IPS DF 4.7 (cell line): ENCODE results near the gene AADAC.
"Not testable (repeated sequence)": the region's sequence is repeated elsewhere in the genome, so short reads cannot be mapped to it uniquely, and the experiment has no call there.

Experiments
- DNase-seq: peaks from one replicate; pipeline ENCODE4 v3.0.0-alpha.2; 2013; ENCODE audit warnings: low spot score; ENCODE audit errors: extremely low read depth

The AADAC gene, protein sequence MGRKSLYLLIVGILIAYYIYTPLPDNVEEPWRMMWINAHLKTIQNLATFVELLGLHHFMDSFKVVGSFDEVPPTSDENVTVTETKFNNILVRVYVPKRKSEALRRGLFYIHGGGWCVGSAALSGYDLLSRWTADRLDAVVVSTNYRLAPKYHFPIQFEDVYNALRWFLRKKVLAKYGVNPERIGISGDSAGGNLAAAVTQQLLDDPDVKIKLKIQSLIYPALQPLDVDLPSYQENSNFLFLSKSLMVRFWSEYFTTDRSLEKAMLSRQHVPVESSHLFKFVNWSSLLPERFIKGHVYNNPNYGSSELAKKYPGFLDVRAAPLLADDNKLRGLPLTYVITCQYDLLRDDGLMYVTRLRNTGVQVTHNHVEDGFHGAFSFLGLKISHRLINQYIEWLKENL

DNA sequence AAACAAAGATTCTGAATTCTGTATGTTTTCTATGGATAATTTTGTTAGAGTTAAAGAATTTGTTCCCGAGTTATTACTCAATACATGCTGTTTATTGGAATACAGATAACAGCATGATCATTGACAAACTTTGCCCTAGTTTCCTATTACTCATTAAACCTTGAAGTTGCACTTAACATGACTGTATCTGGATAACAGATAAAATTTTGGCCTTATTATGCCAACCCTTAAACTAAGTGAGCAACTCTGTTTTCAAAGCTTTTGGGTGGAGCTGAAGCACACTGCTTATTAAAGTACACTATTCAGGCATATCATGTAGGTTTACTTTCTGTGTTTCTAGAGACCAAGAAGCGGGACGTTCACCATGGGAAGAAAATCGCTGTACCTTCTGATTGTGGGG lies at the start of gene AADAC:
Gene AADAC, plus strand, starts transcription at position 318 of the 400 bp plus-strand sequence. Its CDS starts 47 bp downstream, at position 365.
- DNase-seq = no peak

DNA sequence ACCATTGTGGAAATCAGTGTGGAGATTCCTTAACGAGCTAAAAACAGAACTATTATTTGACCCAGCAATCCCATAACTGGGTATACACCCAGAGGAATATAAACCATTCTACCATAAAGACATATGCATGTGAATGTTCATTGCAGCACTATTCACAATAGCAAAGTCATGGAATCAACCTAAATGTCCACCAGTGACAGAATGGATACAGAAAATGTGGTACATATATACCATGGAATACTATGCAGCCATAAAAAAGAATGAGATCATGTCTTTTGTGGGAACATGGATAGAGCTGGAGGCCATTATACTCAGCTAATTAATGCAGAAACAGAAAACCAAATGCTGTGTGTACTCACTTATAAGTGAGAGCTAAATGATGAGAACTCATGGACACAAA lies 49.2 kb upstream of the AADAC start:
- not testable (repeated sequence) for DNase-seq

DNA sequence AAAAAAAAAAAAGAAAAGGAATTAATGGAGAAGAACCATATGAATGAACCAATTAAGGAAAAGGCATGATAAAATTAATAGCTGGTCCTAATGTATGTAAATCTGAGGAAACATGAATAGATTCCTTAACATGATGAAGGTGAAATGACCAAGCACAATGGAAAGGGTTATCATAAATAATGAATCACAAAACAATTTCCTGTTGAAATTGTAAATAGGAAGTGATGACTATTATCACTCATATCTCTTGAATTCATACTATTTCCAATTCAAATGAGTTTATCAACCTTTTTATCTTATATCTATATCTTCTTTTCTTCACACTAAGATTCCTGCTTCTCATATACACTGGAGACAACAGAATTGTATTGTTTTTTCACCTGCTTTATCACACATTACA lies 48.2 kb upstream of the AADAC start:
- DNase-seq = no peak

DNA sequence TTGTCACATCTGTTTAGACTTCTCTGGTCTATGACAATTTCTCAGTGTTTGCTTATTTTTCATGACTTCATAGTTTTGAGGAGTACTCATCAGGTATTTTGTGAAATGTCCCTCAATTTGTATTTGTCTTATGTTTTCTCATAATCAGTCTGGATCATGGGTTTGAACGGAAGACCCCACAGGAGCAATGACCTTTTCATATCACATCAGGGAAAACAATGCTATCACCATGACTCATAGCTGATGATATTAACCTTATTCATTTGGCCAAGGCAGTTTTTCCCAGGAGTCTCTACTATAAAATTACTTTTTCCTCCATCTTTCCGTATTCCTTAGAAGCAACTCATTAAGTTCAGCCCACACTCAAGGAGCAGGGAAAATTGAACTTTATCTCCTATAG lies 47.5 kb upstream of the AADAC start:
- DNase-seq = no peak

DNA sequence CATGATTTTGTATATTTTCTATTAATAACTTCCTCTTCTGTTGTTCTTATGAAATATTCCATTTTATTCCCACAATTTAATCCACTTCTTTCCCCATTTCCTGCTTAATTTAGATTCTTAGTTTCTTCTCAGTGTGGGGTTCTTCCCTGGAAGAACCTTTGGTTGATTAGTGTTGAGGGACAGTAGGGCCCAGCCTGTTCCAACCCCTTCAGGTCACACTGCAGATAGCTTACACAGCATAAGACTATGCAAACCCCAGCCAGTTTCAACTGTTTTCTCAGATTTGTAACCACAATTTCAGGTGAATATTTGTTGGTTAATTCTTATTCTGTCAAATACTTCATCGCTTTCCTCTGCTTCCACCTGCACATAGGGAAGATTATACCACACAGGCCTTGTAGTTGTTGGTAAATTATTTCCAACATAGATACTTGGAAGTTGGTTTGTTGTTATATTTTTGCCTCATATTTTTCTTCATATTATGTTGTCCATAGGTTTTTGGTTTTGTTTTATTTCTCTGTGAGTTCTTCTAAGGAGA lies 45.5 kb upstream of the AADAC start:
- DNase-seq = no peak

DNA sequence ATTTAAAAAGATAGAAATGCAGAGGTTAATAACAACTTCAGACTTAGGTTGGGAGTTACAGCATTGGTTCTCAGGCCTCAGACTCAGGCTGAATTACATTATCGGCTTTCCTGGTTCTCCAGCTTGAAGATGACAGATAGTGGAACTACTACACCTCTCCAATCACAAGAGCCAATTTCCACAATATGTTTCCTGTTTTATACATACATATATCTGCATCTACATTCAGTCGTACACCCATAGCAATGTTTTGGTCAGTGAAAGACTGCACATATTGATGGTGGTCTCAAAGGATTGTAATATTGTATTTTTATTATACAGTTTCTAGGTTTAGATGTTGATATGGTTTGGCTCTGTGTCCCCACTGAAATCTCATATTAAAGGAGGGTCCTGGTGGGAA lies 44.7 kb upstream of the AADAC start:
- DNase-seq = no peak

DNA sequence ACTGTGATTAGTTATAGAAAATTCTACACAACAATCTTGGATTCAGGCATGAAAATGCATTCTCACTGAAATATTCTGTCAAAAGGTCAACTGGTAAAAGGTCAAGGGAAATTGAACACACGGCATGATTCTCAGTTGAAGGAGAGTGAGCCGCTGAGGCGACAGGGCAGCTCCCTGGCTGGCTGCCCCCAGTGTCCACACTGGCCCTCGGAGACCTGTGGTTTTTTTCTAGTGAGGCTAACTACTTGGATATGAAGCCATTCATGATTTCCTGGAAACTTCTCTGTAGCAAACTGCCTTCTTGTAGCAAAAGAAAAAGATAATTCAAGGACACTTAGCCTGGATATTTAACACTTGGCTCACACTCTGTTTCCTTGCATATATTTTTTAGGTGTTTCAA lies 43.0 kb upstream of the AADAC start:
- DNase-seq = no peak

DNA sequence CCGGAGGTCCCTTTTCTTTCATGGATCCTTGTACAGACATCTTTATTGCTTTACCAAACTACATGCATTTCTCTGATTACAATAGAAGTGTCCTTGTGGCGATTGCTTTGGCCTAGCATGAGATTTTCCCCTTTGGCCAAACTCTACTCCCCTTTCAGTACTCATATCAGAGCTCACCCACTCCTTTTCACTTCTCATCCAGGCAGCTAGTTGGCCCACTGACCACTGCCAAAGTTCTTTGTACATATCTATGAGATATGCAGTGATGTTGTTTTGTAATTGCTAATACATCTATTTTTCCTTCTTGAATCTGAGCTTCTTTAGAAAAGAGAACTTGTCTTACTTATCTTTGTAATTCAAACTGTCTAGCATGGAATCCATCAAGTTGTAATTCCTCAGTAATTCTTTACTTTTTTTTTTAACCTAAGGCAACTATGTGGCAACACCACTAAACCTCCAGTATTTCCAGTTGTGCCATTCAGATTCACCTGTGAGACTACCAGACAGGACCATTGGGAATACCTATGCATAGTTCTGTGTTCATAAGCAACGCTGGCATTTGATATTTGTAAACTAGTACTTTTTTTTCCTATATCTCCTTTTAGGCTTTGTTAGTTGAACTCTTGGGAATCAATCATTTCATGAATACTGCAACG lies 41.0 kb upstream of the AADAC start:
- DNase-seq = no peak

DNA sequence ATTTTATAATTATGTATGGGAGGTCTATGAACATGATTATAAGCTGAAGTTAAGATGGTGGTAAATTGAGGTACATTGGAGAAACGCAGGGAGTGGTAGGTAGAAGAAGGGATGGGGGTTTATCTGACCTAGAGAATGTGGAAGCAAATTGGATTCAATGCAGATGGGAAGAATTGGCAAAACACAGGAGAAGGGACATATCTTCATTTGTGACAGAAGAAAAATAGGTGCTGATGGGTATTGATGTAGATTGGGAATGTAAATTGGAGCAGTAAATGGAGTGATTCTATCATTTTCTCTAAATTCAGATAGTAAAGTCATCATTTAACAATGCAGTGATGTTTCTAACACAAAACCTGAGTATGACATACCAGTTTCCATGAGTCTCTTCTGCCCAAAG lies 39.7 kb upstream of the AADAC start:
- no peak for DNase-seq

DNA sequence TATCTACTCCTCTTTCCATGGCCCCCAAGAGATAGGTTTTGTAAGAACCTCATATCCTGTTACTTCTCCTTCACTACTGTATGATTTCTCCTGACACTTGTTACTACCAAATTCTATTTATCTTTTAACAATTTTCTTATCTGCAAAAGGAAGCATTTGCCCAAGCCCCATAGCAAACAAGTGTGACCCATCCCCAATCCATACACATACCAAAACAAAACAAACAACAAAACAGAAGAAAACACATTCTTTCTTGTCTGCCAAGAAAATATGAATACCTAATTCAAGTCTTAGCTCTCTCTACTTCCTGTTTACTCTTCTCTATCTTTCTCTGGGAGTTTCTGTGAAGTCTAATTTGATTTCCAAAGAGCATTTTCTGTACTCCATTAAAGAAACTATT lies 39.0 kb upstream of the AADAC start:
- DNase-seq = no peak

DNA sequence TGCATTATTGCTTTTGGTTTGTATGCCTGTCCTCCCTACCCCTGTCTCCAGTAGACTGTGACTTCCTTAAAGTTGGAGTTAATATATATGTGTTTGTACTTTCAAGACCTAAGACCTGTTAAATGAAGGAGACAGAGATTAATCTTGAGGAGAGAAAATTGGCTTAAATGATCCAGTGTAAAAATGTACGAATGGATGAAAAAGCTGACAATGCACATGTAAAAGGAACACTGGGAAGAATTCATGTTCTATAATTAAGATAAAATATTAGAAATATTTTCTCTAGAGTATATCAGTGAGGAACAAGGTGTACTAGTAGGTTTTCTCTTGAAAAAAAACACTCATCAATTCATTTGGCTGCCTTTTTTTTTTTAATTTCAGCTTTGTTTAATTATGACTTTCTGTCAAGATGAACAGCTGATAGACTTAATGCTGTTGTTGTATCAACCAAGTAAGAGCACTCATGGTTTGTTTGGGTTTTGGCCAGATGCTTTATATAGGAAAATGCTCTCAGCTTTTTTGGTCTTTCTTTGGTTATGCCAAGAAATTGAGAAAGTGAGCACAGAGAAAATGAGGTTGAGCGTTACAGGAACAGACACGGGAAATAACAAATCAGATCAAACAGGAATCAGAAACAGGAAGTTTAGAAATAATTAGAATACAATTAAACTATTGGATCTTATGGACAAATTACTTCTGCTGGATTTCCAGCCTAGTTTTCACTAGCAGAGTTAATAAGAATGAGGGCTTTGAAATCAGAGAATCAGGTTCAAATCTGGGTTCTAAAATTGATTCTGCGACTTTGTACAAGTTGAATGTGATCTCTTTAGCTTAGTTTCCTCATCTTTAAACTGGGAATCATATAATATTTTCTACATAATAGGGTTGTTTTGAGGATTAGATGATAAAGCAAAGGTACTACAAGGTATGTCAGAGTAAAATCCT lies 38.3 kb upstream of the AADAC start:
- DNase-seq = no peak

DNA sequence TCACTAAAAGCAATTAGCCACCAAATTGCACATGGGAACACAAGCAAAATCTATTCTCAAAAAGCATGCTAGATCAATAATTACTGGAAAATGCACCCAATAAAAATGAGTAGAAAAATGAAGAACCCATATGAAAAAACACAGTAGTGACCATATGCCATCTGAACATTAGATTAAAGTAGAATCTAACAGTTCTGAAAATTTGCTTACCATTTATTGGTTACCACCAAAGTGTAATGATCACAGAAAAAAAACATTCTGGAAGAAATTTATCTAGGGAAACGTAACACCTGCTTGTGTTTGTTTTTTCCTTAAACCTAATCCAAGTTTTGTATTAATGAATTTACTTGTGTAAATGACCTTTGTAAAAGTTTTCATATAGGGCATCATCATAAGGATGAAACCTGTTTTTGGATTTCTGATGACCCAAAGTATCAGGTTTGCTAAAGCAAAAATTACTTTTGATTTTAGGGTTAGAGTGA lies 37.6 kb upstream of the AADAC start:
- no peak for DNase-seq

DNA sequence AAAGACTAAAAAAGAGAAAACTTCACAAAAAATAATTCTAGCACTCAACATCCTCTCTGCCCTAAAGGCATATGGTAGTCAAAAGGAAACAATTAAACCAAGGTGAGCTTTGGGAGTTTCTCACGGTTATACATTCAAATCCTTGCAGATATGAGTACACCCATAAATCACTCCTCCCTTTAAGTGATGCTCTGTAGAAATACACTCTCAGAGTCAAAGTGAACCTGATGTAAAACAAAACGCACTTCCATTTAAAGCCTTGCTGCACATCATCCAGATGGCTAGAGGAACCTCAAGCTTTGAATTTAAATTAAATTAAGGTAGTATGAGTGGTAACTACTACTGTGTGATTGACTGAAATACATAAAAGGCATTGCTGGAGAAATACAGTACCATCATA lies 36.0 kb upstream of the AADAC start:
- no peak for DNase-seq

DNA sequence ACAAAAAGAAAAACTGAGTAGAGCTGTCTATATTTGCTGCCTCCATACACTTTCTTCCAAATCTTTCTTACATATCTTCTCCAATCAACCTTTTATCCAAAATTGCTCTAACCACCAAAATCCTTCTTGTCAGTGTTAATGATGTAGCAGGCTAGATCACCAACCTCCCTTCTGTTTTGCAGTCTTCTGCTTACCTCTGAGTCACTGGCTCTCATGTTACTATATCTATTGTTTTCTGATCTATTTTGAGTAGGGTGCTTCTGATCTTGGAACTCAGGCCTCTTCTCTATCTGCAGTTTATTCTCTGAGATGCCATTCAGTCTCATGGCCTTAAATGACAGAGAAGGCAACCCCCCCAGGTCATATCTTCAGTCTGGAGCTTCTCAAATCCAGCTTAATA lies 26.3 kb upstream of the AADAC start:
- DNase-seq = no peak

DNA sequence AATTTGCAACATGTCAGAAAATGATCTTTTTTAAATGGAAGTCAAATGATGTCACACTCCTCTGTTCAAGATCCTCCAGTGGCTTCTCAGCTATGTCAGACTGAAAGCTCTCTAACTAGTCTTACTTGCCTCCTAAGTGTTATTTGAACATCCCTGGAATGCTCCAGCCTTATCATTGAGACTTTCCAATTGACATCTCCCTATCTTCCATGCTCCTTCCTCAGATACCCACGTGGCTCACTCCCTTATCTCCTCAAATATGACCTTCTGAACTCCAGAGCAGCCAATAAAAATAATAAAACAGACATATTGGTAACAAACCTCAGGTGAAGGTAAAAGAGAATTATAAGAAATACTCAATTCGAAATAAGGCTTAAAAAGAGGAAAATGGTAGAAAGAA lies 25.5 kb upstream of the AADAC start:
- no peak for DNase-seq

DNA sequence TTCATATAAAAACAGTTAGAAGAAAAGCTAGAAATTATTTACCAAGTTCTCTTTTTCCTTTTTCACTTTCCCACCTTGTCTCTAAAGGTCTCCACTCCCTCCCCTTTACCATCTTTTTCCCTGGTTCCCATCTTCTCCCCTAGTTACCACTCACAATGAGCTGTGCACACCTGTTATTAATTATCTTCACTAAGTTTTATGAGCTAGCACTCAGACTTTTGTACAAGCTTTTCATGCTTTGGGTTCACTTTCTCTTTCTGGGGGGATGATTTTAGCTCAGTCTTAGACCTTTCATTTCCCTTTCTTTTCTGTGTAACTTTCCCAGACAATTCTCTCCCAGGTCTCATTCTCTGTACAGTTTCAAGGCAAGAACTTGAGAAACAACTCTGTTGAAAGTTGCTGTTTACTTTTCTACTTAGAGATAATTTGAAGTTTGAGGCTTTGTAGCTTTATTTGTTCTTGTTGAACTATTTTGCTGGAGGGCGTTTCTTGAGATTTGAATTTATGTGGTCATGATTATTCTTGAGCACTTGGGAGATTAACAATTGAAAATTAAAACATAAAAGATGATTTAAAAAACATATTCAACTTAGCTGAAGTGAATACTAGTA lies 24.0 kb upstream of the AADAC start:
- DNase-seq = no peak

DNA sequence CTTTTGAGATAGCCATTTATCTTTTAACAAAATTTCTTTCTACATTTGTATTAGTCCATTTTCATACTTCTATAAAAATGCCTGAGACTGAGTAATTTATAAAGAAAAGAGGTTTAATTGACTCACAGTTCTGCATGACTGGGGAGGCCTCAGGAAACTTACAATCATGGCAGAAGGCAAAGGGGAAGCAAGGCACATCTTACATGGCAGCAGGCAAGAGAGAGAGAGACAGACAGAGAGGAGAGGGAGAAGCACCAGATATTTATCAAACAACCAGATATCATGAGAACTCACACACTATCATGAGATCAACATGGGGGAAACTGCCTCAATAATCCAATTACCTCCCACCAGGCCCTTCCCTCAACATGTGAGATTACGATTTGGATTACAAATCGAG lies 23.2 kb upstream of the AADAC start:
- not testable (repeated sequence) for DNase-seq

DNA sequence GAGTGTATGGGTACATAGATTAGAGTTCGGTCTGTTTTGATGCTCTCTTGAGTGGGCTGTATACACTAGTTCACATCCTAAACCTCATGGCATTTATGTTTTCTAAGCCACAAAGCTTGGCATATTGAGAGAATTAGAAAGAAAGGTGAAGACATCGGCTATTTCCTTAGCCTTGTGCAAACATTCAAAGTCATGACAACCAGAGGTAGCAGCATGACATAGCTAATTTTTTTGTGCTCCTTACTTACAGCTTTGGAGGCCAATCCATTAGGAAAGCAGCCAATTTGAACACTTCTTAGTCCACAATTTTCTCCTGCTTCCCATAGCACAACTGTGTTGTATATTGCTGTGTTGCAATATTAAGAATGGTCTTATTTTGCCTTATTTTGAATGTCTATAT lies 21.5 kb upstream of the AADAC start:
- no peak for DNase-seq

DNA sequence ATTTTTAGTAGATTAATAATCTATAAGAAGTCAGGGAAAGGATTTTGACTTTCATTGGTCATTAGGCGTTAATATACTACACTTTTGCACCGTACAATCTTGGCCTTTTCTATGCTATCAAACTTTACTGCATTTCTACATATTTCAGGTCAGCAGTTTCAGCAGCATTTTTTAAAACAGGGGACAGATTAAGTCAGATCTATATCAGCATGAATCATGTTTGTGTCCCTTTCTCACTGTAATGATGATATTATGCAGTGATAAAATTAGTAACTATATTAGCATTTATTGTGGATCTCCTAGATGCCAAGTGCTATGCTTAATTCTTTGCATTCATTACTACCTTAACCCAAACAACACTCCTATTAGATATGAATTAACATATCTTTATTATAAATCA lies 20.3 kb upstream of the AADAC start:
- DNase-seq = no peak

DNA sequence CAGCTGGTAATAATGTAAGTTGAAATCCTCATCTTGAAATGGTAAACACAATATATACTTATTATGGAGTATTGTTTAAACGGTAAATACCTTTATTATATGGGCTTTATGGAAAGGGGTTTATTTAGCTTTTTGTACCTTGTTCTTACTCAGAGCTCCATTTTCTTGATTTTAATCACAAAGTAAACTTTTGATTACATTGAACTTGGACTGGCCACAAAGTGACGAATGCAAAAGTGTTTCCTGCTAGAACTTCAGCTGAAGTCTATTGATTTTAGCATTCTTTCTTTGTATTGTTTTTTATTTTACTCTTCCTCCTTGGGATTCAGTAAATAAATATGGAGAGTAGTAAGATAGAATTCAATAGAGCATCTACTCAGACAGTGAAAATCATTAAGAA lies 19.8 kb upstream of the AADAC start:
- no peak for DNase-seq

DNA sequence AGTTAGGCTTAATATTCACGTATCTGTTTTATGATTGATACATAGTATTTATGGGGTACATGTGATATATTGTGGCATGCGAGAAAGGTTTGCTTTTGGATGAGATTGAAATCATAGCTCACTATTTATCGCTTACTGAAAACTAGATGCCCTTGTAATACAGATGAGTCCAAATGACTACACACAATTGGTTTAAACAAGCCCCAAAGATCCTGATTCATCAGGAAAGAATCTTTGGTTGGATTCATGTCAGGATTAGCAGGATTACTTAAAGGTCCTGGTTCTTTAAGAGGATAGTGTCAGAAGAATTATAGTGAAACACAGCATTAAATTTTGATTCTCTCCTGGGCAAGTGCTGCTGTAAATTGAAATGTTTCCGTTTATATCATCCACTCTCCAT lies 18.6 kb upstream of the AADAC start:
- no peak for DNase-seq
